Activated CD8-positive, alpha-beta T cell treated with anti-CD3 and anti-CD28 coated beads for 36 hours (primary cell): ENCODE results near the gene EPS8L2. TPM values are rescaled to one million over a fixed set of nuclear protein-coding genes. Genes with fewer than 3 reads are reported as not detected.

Experiments used
- ATAC-seq: fragments of 200-7000 bp; cut with Tn5 transposase; one replicate; pipeline ENCODE4 v1.10.0; 2021; ENCODE audit warnings: mild to moderate bottlenecking, moderate library complexity
- CTCF ChIA-PET: fragments of 350-600 bp; sonication (Branson Sonifier 250); formaldehyde crosslinking; loops from one replicate; lab custom pipeline; 2021; ENCODE audit warnings: antibody characterized with exemption; lab: Charles Lee
- POLR2A ChIA-PET: fragments of 350-600 bp; sonication (Branson Sonifier 250); formaldehyde crosslinking; loops from one replicate; lab custom pipeline; 2021; ENCODE audit warnings: antibody characterized with exemption; lab: Charles Lee
- DNase-seq: peaks from one replicate; pipeline ENCODE4 v3.0.0-alpha.2; 2020
- H3K27ac Mint-ChIP-seq: one replicate; pipeline ENCODE4 v1.8.0; 2021; ENCODE audit warnings: mild to moderate bottlenecking, mixed read lengths
- H3K27me3 Mint-ChIP-seq: one replicate; pipeline ENCODE4 v1.8.0; 2021; ENCODE audit warnings: mixed read lengths
- H3K36me3 Mint-ChIP-seq: one replicate; pipeline ENCODE4 v1.8.0; 2021; ENCODE audit warnings: low read depth, mixed read lengths
- H3K4me1 Mint-ChIP-seq: one replicate; pipeline ENCODE4 v1.8.0; 2021; ENCODE audit warnings: low read depth, mixed read lengths
- H3K4me3 Mint-ChIP-seq: one replicate; pipeline ENCODE4 v1.8.0; 2021; ENCODE audit warnings: mild to moderate bottlenecking, moderate library complexity, mixed read lengths
- H3K9me3 Mint-ChIP-seq: one replicate; pipeline ENCODE4 v1.8.0; 2021; ENCODE audit warnings: mixed read lengths
- CTCF ChIP-seq: fragments of 200-600 bp; IDR thresholded peaks from one replicate; pipeline ENCODE4 v1.8.0; 2022; ENCODE audit warnings: antibody characterized with exemption, mild to moderate bottlenecking
- intact Hi-C: fragments of 100-400 bp; cut with micrococcal nuclease; formaldehyde crosslinking; loops from one replicate; pipeline ENCODE4 v1.10.0; 2022
- total RNA-seq, 2 experiments: library from RNA; stranded (reverse); gene quantifications; one replicate each; pipeline ENCODE4 v1.2.3, GENCODE V29; 2021

Gene EPS8L2
- total RNA-seq, 2 experiments from 2014 or later: 15.0 to 16.7 TPM

DNA sequence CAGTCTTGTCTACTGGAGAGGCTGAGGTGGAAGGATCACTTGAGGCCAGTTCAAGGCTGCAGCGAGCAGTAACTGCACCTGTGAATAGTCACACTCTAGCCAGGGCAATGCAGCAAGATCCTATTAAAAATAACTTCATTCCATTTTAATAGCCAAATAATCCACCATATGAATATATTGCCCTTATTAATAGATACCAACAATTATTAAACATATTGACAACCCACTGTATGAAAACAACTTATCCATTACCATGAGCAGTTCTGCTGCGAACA lies 60.8 kb downstream of the EPS8L2 start:
- Mint-ChIP-seq H3K36me3 (peaks cover 31% of the 10 kb centered on the region), H3K27ac (no peak overlapping the region), H3K4me1 (peaks cover 8% of the 10 kb centered on the region), H3K4me3 (no peak overlapping the region), H3K27me3 (no peaks in the 10 kb centered on the region), H3K9me3 (no peaks in the 10 kb centered on the region)
- no peak for ATAC-seq
- ChIA-PET CTCF (interaction anchor here (1.4 to 1.5 kb wide), 3 partner anchors 39 to 212 kb away, joined by 3 to 7 read pairs (median 5); no protein-coding TSS in a partner anchor), POLR2A (interaction anchor here (1.1 to 2.9 kb wide), 3 partner anchors 8 to 10 kb away, joined by 3 to 9 read pairs (median 5); no protein-coding TSS in a partner anchor)
- no peak for TF ChIP-seq CTCF
- intact Hi-C loops: no loop called here
- no peak for DNase-seq

GRCh38 chr11:767238-767637 lies 61.2 kb downstream of the EPS8L2 start:
- intact Hi-C loops: no loop called here
- no peaks in the 10 kb centered on the region for H3K9me3 Mint-ChIP-seq
- ChIA-PET CTCF (interaction anchor here (1.4 kb wide), 1 partner anchor 213 kb away, joined by 3 read pairs; no protein-coding TSS in a partner anchor), POLR2A (interaction anchor here (1.1 to 2.9 kb wide), 2 partner anchors 8 to 9 kb away, joined by 3 to 9 read pairs; no protein-coding TSS in a partner anchor)
- peaks cover 8% of the 10 kb centered on the region for H3K4me1 Mint-ChIP-seq
- no peak overlapping the region for H3K4me3 Mint-ChIP-seq
- ATAC-seq (no peak), DNase-seq (no peak)
- TF ChIP-seq CTCF: no peak
- H3K27me3 Mint-ChIP-seq: no peaks in the 10 kb centered on the region
- peaks cover 29% of the 10 kb centered on the region for H3K36me3 Mint-ChIP-seq
- no peak overlapping the region for H3K27ac Mint-ChIP-seq

DNA sequence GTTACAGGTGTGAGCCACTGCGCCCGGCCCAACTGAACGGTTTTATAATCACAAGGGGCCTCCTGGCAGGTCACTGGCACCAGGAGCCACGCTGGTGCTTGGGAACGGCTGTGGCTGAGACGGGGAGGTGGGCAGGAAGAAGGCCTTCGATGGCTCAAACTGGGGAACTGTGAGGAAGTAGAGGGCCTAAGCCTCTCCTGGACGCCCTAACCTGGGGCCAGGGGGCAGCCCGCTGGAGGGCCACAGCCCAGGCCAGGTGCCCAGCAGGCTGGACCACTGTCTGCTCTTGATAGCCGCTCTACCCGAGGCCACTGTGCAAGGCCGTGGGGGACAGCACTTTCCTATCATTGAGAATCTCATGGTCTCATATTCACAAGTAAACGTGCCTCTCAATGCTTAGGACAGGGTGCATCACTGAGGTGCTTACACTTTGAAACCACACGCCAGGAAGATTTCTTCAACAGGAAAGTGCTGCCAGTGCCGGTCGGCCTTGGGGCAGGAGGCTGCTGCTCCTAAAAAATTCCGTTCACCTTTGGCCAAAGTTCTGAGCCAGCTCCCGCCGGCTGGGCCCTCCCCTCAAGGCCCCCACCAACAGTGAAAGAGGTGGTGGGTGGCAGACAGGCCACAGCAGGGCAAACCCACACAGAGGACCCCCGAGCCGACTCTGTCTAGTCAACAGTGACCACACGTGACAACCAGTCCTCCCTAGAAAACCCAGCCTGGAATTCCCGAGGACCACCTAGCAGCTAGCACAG lies 64.0 kb downstream of the EPS8L2 start:
- Mint-ChIP-seq H3K9me3 (no peaks in the 10 kb centered on the region), H3K27ac (no peak overlapping the region), H3K4me1 (peaks cover 10% of the 10 kb centered on the region), H3K36me3 (peaks cover 24% of the 10 kb centered on the region), H3K4me3 (no peak overlapping the region), H3K27me3 (no peaks in the 10 kb centered on the region)
- CTCF ChIA-PET: no interaction called here
- POLR2A ChIA-PET: interaction anchor here (0.7 to 1.5 kb wide), 3 partner anchors 20 to 36 kb away, joined by 3 to 4 read pairs (median 3); partner anchors contain the start of gene CEND1
- ATAC-seq: no peak
- no peak for TF ChIP-seq CTCF
- intact Hi-C loops: no loop called here
- no peak for DNase-seq

- no peak for ATAC-seq
- CTCF ChIA-PET: no interaction called here
- no peak for DNase-seq
- intact Hi-C loops: no loop called here
- Mint-ChIP-seq H3K36me3 (peaks cover 25% of the 10 kb centered on the region), H3K27me3 (no peaks in the 10 kb centered on the region), H3K4me3 (no peak overlapping the region), H3K4me1 (peaks cover 17% of the 10 kb centered on the region), H3K27ac (no peak overlapping the region), H3K9me3 (no peaks in the 10 kb centered on the region)
- no peak for TF ChIP-seq CTCF
- POLR2A ChIA-PET: interaction anchor here (1.1 to 1.5 kb wide), 3 partner anchors 11 to 35 kb away, joined by 3 to 5 read pairs (median 4); partner anchors contain the start of gene CEND1
Measured at GRCh38 chr11:770642-771616, 64.9 kb downstream of the EPS8L2 start.
